Measurements from ENCODE around the gene CKAP2. TPM values are rescaled to one million over a fixed set of nuclear protein-coding genes. Genes with fewer than 3 reads are reported as not detected.
"Not testable (repeated sequence)": the region's sequence is repeated elsewhere in the genome, so short reads cannot be mapped to it uniquely, and the experiment has no call there.

The CKAP2 gene
- total RNA-seq, 1 experiment from 2014 or later = 56.0 TPM

- H3K27me3 Mint-ChIP-seq (ENCODE audit: low read depth); H3K4me3 Mint-ChIP-seq; H3K27ac Mint-ChIP-seq; H3K4me1 Mint-ChIP-seq; POLR2A ChIA-PET; H3K36me3 Mint-ChIP-seq; DNase-seq (ENCODE audit: low spot score); CTCF ChIA-PET; ATAC-seq: not testable (repeated sequence)
- peaks cover 16% of the 10 kb centered on the region for H3K9me3 Mint-ChIP-seq
These were observed 55.0 kb downstream of the CKAP2 start for GRCh38 chr13:52510221-52510797.

GRCh38 chr13:52511598-52511997 lies 56.3 kb downstream of the CKAP2 start:
- H3K4me1 Mint-ChIP-seq; ATAC-seq; POLR2A ChIA-PET; DNase-seq (ENCODE audit: low spot score); H3K27me3 Mint-ChIP-seq (ENCODE audit: low read depth); CTCF ChIA-PET; H3K36me3 Mint-ChIP-seq; H3K27ac Mint-ChIP-seq; H3K4me3 Mint-ChIP-seq: not testable (repeated sequence)
- H3K9me3 Mint-ChIP-seq = peaks cover 16% of the 10 kb centered on the region

- DNase-seq (ENCODE audit: low spot score); H3K4me1 Mint-ChIP-seq; POLR2A ChIA-PET: not testable (repeated sequence)
These were observed 58.8 kb downstream of the CKAP2 start for GRCh38 chr13:52513957-52514596.

DNA sequence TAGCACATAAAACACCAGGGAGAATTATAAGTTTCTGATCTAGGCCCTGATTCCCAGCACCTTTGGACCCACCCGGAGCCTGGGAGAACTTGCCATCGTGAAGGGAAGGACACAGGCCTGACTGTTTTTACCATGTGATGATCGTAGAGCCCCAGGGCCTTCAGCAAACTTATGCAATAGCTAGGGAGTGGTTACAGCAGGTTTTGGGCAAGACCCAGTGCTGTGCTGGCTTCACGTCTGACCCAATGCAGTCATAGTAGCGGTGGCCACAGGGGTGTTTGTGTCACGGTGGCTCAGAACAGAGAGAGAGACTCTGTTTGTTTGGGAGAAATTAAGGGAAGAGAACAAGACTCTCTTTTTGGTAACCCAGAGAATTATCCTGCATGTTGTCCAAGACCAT lies 68.0 kb downstream of the CKAP2 start:
- DNase-seq (ENCODE audit: low spot score); H3K36me3 Mint-ChIP-seq; H3K4me3 Mint-ChIP-seq; POLR2A ChIA-PET; H3K27ac Mint-ChIP-seq; CTCF ChIA-PET; ATAC-seq; H3K27me3 Mint-ChIP-seq (ENCODE audit: low read depth); H3K4me1 Mint-ChIP-seq: not testable (repeated sequence)
- H3K9me3 Mint-ChIP-seq = peaks cover 14% of the 10 kb centered on the region

More at GRCh38 chr13:52513957-52514596, 58.8 kb downstream of the CKAP2 start:
- H3K27ac Mint-ChIP-seq; H3K27me3 Mint-ChIP-seq (ENCODE audit: low read depth); CTCF ChIA-PET; ATAC-seq; H3K36me3 Mint-ChIP-seq; H3K4me3 Mint-ChIP-seq: not testable (repeated sequence)
- peaks cover 16% of the 10 kb centered on the region for H3K9me3 Mint-ChIP-seq

Other genes with a start within 250 kb of the CKAP2 start
- 0.30 to 0.46 TPM (median 0.39 TPM) in 3 replicates for gene THSD1, start 49.3 kb upstream of the CKAP2 start, total RNA-seq (2021)
- 18.0 to 21.0 TPM (median 19.2 TPM) in 3 replicates for gene VPS36, start 4.8 kb upstream of the CKAP2 start, total RNA-seq (2021)
- 8.0 to 9.5 TPM (median 8.5 TPM) in 3 replicates for gene HNRNPA1L2, start 187.0 kb downstream of the CKAP2 start, total RNA-seq (2021)
- 74.8 to 77.6 TPM (median 76.3 TPM) in 3 replicates for gene SUGT1, start 197.4 kb downstream of the CKAP2 start, total RNA-seq (2021)